ENCODE data around the gene SAP130.

SAP130 gene

DNA sequence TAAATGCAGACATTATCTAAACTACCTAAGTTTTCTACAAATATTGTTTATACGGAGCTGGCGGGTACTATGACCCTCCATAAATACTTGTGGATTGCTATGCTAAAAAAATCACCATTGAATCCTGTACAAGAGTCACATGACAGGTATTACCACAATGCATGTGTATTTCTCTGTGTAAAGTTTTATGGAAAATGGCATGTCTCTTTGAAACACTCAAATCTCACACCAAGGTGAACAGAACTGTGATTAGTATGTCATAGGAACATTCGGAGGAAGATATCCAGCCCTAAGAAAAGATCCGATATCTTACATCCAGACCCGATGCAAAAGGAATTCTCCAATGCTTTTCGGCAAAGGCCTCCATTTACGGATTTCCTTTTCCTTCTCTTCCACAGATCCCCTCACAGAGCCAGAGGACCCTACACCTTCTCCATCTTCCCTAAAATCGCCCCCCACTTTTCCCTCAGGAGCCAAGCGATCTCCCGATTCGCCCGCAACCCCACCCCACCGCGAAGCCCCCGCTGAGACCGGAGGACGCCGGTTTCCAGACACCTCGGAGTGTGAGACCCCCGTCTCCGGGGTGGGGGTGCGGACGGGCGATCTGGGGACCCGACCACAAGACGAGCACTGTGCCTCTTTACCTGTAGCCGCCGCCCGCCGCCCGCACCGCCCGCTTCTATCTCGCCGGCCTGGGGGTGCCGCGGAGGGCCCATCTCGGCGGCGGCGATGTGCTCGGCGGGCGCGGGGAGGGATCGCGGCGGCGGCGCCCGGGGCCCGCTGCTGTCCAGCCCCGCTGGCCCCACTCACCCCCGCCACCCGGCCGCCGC, 1.2 kb downstream of the SAP130 start:
- DNase-seq (ENCODE audit: low read depth) = no peak

DNA sequence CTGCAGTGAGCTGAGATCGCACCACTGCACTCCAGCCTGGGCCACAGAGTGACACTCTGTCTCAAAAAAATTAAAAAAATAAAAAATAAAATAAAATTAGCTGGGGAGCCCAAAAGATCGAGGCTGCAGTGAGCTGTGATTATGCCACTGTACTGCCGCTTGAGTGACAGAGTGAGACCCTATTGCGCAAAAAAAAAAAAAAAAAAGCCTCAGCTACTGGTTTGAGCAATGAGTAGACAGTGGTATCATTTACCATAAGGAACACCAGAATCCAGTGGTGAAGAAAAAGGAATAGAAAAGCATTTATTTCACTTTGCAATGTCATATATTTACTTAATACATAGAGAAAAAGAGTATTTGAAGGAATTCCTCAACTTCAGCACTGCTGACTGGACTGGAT, 3.0 kb downstream of the SAP130 start:
- no peak for DNase-seq (ENCODE audit: low read depth)

DNA sequence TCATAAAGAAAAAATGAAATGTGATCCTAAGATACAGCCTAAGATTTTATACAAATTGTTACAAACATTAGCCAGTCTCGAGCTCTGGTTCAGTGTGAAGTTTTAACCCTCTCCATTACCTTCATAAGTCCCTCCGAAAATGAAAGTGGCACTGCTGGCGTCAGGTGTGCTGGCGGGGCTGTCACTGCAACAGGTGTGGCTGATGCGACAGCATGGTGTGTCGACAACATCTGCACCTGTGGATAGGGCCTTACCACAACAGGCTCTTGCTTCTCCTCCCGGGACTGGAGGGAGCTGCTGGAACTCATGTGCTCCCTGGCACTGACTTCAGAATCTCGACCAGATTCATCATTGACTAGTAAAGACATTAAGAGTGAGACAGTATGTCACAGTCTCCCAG, 10.3 kb downstream of the SAP130 start:
- DNase-seq (ENCODE audit: low read depth) = no peak

DNA sequence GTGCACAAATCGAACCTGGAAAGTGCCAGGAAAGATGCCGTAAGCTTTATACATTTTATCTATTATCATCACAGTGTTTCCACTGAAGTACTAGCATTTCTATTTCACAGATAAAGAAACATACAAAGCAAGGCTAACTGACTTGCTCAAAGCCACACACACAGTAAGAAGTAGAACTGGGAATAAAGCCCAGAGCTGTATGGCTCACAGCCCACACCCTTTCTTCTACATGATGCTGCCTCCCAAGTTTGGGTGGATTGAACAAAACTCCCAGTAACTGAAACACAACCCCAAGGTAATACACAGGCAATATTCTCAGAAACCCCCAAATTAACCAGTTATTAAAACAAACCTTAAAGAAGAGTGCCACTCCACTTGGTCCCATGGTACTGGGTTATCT, 11.2 kb downstream of the SAP130 start:
- no peak for DNase-seq (ENCODE audit: low read depth)

DNA sequence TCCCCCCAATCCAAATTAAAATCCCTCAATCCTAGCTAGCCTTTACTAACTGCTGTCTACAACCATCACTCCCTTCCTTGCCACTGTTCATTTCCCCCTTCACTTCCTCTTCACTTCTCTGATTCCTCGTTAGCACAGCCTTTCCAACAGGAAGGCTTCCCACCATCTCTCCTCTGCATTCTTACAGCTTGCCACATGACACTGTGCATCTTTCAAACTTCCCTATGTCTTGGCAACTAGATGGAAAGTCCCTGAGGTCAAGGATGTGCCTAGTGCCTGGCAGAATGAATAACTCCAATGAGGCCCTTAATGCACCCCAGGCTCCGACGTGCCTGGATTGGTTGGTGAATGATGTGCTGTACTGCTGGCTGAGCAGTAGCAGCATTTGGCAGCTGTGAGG, 15.2 kb downstream of the SAP130 start:
- DNase-seq (ENCODE audit: low read depth) = no peak

DNA sequence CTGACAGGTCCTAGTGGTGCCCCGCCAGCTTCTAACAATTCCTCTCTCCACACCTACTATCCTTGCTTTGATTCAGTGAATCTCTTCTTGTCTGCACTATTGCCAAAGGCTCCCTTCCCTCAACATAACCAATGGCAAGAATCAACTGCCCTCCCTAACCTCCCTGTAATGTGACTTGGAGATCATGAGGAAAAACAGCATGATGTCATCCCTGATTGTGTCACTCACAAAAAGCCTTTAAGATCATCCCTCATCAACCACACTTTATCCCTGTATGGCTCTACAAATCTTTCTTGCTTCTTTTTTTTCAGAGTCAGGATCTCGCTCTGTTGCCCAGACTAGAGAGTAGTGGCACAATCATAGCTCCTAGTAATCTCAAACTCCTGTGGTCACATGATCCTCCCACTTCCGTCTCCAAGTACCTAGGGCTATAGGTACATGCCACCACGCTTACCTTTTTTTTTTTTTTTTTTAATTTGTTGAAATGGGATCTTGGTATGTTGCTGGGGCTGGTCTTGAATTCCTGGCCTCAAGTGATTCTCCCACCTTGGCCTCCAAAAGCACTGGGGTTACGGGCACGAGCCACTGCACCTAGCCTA, 19.7 kb downstream of the SAP130 start:
- DNase-seq (ENCODE audit: low read depth) = no peak

DNA sequence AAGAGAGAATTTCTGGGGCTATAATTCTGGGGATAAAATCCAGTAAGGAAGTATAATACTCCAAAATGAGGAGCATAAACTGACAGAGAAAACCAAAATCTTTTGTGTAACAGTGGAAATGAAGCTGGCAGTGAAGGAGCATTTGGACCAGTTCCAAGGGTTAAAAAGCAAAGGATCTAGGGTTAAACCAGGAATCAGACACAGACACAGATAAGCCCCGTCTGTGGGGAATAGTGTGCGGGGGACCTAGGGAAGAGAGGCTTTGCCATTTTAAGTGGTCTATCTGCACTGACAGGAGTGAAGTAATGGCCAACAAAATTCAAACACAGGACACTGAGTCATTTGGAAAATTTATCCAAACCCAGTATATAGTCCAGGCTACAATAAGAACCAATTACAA, 23.4 kb downstream of the SAP130 start:
- DNase-seq (ENCODE audit: low read depth) = no peak

DNA sequence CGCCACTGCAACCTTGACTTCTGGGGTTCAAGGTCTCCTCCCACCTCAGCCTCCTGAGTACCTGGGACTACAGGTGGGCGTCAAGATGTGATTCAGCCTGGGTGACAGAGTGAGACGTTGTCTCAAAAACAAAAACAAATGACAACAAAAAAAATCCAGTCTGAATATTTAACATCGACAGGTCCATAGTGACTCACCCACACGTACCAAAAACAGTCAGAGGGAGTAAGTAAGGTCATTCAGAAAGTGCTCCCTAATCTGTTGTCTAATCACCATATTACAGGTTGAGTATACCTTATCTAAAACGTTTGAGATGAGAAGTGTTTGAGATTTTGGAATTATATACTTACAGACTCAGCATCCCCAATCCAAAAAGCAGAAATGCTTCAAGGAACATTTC, 24.4 kb downstream of the SAP130 start:
- no peak for DNase-seq (ENCODE audit: low read depth)

DNA sequence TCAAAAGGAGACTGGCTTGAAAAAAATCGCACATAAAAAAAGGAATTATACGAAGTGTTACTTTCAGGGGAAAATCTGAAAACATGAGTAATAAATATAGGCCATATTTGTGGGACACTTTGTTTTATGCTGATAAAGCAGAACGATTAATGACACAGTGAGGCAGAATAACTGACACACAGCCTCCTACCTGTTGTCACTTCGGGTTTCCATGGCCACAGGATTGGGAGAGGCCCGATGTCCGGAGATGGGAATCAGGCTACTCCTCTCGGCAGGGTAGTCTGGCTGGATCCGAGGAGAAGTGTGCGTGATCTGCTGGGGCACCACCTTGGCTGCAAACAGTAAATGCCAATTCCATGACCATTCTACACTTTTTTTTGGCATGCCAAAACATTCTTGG, 31.7 kb downstream of the SAP130 start:
- DNase-seq (ENCODE audit: low read depth) = no peak

DNA sequence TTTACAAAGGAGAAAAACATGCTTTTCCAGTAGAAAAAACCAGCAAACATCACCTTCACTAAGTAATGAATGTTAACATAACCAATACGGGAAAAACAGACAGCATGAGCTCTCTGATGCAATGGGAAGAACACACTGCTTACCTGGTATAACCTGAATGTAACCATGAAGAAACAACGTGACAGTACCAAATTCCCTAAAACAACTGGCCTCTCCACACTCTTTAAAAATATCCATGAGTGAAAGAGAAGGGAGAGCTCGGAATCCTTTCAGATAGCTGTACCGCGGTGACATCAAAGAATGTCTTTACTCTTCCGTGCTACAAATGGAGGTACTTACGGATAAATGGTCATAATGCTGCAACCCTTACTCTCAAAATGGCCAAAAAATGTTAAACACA, 32.1 kb downstream of the SAP130 start:
- DNase-seq (ENCODE audit: low read depth) = no peak

DNA sequence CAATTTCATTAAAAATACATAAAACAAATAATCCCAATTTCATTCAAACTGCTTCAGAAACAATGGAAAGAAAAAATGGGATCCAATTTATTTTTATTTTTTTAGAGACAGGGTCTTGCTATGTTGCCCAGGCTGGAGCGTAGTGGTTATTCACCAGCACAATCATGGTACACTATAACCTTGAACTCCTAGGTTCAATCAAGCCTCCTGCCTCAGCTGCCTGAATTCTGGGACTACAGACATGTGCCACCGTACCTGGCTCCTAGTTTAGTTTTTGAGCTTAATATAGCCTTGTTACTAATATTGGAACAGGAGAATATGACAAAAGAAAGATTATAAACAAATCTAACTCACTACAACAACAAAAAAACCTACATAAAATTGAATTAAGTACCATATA, 34.2 kb downstream of the SAP130 start:
- DNase-seq (ENCODE audit: low read depth) = no peak

DNA sequence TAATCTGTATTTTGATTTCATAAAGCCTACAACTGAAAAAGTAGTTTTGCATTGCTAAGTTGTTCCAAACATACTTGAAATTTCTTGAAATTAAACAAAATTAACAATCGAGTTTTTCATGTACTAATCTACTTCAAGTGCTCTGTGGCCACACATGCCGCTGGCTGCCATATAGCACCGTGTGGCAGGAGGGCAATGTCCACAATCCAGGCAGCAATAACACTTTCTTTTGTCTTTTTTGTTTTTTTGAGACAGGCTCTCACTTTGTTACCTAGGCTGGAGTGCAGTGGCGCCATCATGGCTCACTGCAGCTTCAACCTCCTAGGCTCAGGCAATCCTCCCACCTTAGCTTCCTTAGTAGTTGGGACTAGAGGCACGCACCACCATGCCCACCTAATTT, 36.1 kb downstream of the SAP130 start:
- no peak for DNase-seq (ENCODE audit: low read depth)

DNA sequence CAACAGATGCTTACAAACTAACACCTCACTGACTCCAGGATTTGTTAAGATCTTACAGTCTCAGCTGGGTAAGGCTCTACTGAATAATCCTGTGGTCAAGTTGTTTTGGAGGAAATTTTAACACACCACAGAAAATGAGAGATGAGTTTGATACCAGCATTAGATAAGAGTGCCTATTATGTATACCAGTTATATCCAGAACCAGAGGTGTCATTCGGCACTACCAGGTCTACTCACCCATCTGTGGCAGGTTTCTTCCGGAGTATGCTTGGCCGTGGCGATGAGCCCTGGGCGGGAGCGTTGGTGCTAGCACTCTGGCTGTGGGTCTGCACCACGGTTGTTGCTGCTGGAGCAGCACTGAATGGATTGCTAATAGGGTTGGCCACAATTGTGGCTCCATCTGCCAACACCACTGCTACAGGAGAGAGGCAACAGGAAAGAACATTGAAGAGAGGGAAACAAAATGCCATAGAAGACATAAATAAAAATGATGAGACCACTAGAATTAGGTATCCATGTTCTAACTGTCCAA, 41.2 kb downstream of the SAP130 start:
- no peak for DNase-seq (ENCODE audit: low read depth)

DNA sequence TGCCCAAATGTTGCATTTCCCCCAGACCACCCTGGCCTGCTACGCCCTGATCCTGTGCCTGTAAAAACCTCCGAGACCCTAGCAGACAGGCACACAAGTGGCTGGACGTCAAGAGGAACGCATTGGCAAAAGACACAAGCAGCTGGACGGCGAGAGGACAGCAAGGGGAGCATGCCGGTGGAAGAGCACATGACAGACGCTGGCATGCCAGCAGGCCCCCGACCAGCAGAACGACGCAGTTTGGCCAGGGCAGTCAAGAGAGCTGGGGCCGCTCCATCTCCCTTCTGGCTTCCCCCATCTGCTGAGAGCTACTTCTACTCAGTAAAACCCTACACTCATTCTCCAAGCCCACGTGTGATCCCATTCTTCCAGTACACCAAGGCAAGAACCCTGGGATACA, 42.1 kb downstream of the SAP130 start:
- no peak for DNase-seq (ENCODE audit: low read depth)

DNA sequence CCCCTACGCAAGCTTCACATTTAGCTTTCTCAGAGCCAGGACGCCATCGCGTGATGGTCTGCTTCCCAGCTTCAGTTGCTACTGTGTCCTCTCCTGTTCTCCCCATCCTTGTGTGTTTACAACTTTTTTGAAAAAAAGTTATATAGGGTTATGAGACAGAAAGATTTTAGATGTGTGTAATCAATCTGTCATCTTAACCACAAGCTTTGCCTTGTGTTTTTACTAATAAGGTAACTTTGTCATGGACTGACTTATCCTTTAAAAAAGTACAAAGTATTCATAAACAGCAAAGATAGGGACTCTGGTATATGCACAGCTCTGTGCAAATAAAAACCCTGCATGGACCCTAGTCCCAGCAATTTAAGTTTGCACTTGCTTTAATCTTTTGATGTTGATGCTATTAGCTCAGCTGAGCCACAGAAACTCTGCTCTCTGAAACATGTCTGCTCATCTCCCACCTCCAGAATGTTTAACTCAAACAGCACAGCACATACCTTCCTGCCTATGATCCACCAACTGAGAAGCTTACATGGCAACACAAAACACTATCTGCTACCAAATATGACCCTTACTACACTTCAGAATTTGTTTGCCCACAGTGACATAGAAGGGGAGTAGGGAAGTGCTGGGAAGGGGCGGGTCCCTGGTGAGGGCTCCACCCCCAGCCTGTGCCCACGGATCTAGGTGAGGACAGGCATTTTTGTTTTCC, 42.7 kb downstream of the SAP130 start:
- DNase-seq (ENCODE audit: low read depth) = no peak

DNA sequence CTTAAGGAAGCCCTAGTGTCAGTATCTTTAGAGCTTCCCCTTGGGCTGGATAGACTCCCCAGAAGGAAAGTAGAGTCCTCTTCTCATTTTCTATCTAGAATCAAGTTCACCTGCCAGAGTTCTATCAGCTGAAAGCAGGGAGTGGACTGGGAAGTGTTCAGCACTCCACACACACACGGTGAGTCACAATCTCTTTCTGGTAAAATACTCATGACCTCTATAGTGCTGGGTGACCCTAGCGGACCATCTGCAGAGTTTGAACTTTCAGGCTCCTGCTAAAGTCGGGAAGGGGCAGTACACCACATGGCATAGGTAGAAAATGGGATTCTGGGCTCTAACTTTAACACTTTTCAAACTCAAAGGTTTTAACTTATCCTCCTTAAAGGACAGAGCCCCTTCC, 43.3 kb downstream of the SAP130 start:
- DNase-seq (ENCODE audit: low read depth) = no peak

DNA sequence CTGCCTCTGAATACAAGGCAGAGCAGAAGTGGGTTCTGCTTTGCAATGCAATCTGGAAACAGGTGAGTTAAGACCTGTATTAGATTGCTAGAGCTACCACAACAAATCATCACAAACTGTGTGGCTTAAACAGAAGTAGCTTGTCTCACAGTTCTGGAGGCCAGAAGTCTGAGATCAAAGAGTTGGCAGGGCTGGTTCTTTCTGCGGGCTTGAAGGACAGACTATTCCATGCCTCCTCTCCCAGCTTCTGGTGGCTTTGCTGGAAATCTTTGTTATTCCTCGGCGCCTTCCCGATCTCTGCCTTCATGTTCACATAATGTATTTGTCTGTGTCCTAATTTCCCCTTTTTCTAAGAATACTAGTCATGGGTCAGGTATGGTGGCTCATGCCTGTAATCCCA, 58.4 kb downstream of the SAP130 start:
- DNase-seq (ENCODE audit: low read depth) = no peak

DNA sequence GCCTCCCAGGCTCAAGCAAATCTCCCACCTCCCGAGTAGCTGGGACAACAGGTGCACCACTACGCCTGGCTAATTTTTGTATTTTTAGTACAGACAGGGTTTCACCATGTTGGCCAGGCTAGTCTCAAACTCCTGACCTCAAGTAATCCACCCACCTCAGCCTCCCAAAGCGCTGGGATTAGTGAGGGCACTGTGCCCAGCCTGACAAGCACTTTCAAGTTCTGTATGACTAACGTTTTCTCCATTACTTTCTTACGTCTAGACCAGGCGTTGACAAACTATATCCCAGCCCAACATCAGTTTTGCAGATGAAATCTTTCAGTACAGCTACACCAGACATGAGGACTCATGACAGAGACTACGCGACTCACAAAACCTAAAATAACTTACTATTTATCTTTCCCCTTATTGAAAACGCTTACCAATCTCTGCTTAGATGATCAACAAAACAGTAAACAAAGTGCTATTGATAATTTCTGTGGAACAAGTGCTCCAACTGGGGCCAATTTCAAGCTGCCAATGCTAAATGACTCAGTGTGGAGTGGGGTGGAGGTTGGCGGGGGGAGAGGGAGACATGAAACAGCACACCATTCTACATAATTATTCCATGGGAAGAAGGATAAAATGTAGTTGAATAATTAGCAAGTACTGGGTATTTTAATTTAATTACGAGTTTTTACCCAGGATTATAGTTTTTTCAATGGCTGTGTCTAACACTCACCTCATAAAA, 59.1 kb downstream of the SAP130 start:
- DNase-seq (ENCODE audit: low read depth) = no peak

DNA sequence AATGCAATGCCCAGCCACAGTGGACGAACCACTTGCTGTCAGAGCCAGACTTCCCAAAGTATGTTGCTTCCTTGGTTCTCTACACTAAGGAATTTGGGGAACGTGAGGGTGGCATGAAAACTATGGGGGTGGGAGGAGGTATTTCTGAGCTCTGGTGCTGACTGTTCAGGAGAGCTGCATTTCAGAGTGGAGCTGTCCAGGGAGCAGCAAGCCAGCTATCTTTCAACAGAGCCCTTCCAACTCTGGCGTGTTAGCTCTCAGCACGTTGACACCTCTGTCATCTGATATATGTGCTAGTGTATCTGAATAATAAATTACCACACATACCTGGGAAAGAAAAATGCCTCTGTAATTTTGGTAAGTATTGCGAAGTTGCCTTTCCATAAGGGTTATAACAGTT, 66.1 kb downstream of the SAP130 start:
- no peak for DNase-seq (ENCODE audit: low read depth)

DNA sequence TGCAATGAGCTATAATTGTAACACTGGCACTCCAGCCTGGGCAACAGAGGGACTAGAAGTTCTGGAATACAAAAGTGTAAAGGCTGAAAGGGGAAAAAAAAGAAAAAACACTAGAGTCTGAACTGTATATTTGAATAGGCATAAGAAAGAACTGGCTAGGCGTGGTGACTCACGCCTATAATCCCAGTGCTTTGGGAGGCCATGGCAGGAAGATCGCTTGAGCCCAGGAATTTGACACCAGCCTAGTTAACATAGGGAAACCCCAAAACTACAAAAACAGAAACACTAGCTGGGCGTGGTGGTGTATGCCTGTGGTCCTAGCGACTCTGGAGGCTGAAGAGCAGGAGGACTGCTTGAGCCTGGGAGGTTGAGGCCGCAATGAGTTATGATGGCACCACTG, 70.6 kb downstream of the SAP130 start:
- no peak for DNase-seq (ENCODE audit: low read depth)

DNA sequence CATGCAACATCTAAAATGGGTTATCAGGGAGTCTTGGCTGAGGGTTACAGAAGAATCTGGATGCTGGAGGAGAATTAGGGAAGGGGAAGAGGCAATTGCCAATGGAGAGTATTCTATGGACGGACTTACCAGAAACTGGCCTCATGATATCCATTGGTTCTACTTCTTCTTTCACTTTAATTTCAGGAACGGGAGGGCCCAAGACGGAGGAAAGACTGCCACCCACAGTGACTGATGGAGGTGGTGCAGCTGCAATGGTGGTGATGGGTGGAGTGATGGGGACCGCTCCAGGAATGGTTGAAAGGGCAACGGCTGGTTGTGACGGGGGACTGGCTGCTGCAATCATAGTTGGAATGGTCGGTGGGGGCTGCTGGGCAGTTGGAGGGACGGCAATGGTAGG, 73.0 kb downstream of the SAP130 start:
- no peak for DNase-seq (ENCODE audit: low read depth)

DNA sequence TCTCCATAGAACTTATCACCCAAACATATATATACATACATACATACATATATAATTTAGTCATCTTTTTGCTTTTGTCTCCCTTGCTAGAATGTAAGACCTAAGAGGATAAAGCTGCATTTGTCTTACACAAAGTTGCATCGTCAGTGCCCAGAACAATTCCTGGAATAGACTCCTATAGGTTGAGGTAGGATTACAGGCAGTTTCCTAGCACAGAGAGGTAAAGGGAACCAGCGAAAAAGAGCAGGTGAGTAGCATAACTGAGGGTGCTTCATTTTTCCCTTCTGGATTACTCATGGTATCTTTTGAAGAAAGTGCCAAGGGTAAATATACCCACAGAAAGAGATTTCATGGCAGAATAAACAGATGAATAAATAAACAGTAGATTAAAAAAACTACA, 74.0 kb downstream of the SAP130 start:
- DNase-seq (ENCODE audit: low read depth) = no peak

Measured in T follicular helper cell (primary cell).